SH-SY5Y (cell line): ENCODE measurements around the gene GABRG3.

ENCODE experiments used
- GATA2 ChIP-seq: IDR thresholded peaks from 2 replicates; pipeline ENCODE4 v1.6.1; 2011; ENCODE audit warnings: mild to moderate bottlenecking, low read depth, low read length
- GATA3 ChIP-seq: IDR thresholded peaks from 2 replicates; pipeline ENCODE4 v1.6.1; 2011; ENCODE audit warnings: low read depth, mild to moderate bottlenecking, low read length, moderate library complexity

GABRG3 gene

GRCh38 chr15:27070841-27071240 is 99.9 kb downstream of the GABRG3 start:
- TF ChIP-seq GATA2 (no peak), GATA3 (no peak)

GRCh38 chr15:27074179-27074578 is 103.2 kb downstream of the GABRG3 start:
- TF ChIP-seq GATA3: no peak
- TF ChIP-seq GATA2: no peak

GRCh38 chr15:27077790-27078189 is 106.8 kb downstream of the GABRG3 start:
- TF ChIP-seq GATA2 (no peak), GATA3 (no peak)

- TF ChIP-seq GATA2 (no peak), GATA3 (no peak)
These were observed 110.9 kb downstream of the GABRG3 start for GRCh38 chr15:27081676-27082418.

GRCh38 chr15:27082526-27082925 is 111.5 kb downstream of the GABRG3 start:
- no peak for TF ChIP-seq GATA2
- no peak for TF ChIP-seq GATA3

- no peak for TF ChIP-seq GATA3
- no peak for TF ChIP-seq GATA2
These were observed 113.9 kb downstream of the GABRG3 start for GRCh38 chr15:27084844-27085243.

GRCh38 chr15:27086149-27086548 is 115.2 kb downstream of the GABRG3 start:
- TF ChIP-seq GATA2 (no peak), GATA3 (no peak)

- TF ChIP-seq GATA3 (no peak), GATA2 (no peak)
These were observed 115.8 kb downstream of the GABRG3 start for GRCh38 chr15:27086805-27087204.

GRCh38 chr15:27087651-27088583 is 116.9 kb downstream of the GABRG3 start:
- TF ChIP-seq GATA3: no peak
- TF ChIP-seq GATA2: no peak

- no peak for TF ChIP-seq GATA3
- no peak for TF ChIP-seq GATA2
These were observed 117.7 kb downstream of the GABRG3 start for GRCh38 chr15:27088584-27089232.

GRCh38 chr15:27089233-27089586 is 118.2 kb downstream of the GABRG3 start:
- TF ChIP-seq GATA2: no peak
- no peak for TF ChIP-seq GATA3

- no peak for TF ChIP-seq GATA3
- no peak for TF ChIP-seq GATA2
These were observed 118.7 kb downstream of the GABRG3 start for GRCh38 chr15:27089676-27090075.

- TF ChIP-seq GATA3 (no peak), GATA2 (no peak)
These were observed 120.4 kb downstream of the GABRG3 start for GRCh38 chr15:27091270-27091940.

- TF ChIP-seq GATA2: no peak
- TF ChIP-seq GATA3: no peak
These were observed 121.4 kb downstream of the GABRG3 start for GRCh38 chr15:27092390-27092789.
